ENCODE results near the gene THBS2. TPM values are rescaled to one million over a fixed set of nuclear protein-coding genes. Genes with fewer than 3 reads are reported as not detected.
"Not testable (repeated sequence)": the region's sequence is repeated elsewhere in the genome, so short reads cannot be mapped to it uniquely, and the experiment has no call there.

The THBS2 gene
- total RNA-seq, 2 donors from 2014 or later: not detected

DNA sequence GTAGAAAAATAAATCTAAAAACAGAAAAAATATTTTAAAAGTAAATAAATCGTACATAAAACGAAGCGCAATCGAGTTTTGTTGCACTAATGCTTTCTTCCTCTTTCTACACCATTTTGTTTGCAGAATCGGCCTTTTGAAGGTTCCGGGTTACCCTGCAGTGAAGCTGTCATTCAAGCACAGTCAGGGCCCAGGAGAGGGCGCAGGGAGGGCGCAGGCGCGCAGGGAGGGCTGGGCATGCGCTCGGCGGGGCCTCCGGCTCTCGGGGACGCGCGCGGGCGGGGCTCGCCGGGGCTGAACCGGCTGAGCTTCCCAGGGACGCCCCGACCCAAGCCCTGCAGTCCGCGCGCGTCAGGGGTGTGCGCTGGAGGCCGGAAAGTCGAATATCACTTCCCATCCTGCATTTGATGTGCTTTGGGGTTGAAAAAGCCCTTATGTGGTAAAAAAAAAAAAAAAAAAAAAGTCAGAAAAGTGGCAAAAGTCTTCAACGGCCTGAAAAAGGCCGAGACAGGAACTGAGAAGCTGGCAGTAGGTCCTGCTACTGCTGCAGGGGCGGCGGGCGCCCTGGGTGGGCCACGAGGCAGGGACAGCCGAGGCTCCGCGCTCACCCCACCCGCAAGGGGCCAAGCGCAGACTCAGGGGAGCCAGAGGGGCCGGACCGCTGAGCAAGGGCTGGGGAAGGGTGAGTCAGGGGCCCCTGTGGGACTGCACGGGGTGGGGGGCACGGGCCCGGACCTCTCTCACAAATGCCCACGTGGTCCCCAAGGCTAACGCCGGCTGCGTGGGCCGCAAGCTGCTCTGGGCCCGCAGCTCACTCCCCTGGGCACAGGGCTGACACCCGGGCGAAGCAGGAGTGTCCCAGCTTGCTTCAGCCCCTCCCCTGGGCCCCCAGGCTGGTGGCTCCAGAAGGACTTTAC is 40.5 kb downstream of the THBS2 start:
- ATAC-seq: peak; percentile 99 to 100
- DNase-seq (ENCODE audit: low spot score in 2 of 2): peak; percentile 90 to 92
- Mint-ChIP-seq H3K9me3 (peaks cover 22 to 26% of the 10 kb centered on the region in 2 donors), H3K27ac (peak overlapping the region in 1 of 2 donors; percentile 78), H3K36me3 (peaks cover 15 to 22% of the 10 kb centered on the region in 2 donors)

DNA sequence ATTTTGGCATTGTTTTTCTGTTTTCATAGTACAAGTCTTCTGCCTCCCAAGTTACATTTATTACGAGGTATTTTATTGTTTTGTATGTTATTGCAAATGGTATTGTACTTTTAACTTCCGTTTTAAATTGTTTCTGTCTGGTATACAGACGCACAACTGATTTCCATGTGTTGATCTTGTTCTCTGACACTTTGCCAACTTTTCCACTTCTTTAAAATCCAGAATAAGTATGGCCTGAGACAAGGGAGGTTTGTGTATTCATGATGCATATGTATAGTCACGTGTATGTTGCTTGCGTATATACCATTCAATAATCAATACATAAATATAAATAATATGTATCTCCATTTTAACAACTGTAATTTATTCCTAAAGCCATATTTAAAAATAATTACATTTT is 41.2 kb downstream of the THBS2 start:
- Mint-ChIP-seq H3K27ac (no peak overlapping the region), H3K9me3 (peaks cover 23 to 31% of the 10 kb centered on the region in 2 donors), H3K36me3 (peaks cover 21 to 22% of the 10 kb centered on the region in 2 donors)
- DNase-seq (ENCODE audit: low spot score in 2 of 2) (no peak), ATAC-seq (no peak)

DNA sequence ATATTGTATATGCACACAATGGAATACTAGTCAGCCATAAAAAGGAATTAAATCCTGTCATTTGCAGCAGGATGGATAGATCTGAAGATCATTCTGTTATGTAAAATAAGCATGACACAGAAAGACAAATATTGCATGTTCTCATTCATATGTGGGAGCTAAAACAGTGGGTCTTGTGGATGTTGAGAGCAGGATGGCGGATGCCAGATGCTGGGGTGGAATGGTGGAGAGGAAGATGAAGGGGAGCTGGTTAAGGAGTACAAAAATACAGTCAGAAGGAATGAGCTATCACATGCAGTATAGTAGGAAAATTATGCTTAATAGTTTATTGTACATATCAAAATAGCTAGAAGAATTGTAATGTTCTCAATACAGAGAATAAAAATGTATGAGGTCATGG is 41.8 kb downstream of the THBS2 start:
- Mint-ChIP-seq H3K9me3 (peaks cover 23 to 33% of the 10 kb centered on the region in 2 donors), H3K36me3 (peaks cover 23 to 25% of the 10 kb centered on the region in 2 donors), H3K27ac (no peak overlapping the region)
- ATAC-seq (no peak), DNase-seq (ENCODE audit: low spot score in 2 of 2) (no peak)

DNA sequence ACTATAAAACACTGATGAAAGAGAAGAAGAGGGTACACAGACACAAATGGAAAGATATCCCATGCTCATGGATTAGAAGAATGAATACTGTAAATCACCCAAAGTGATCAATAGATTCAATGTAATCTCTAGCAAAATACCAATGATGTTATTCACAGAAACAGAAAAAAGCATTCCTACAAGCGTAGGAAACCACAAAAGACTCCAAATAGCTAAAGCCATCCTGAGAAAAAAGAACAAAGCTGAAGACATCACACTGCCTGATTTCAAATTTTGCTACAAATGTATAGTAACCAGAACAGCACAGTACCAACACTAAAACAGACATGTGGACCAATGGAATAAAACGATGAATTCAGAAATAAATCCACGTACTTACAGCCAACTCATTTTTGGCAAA is 43.0 kb downstream of the THBS2 start:
- Mint-ChIP-seq H3K36me3 (peaks cover 29 to 34% of the 10 kb centered on the region in 2 donors), H3K27ac (no peak overlapping the region), H3K9me3 (peaks cover 30 to 41% of the 10 kb centered on the region in 2 donors)
- no peak for ATAC-seq
- no peak for DNase-seq (ENCODE audit: low spot score in 2 of 2)

DNA sequence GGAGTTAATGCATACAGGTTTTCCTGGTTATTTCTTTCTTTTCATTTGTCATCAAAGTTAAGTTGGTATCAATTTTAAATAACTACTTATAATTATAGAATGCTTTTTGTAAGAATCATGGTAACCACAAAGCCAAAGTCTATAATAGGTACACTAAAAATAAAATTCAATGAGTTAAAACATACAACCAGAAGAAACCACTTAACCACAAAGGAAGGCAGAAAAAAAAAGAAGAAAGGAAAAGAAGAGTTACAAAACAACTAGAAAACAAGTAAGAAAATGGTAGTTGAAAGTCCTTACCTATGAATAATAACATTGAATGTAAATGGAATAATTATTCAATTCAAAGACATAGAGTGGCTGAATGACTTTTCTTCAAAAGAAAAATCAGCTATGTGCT is 45.6 kb downstream of the THBS2 start:
- Mint-ChIP-seq H3K36me3 (peaks cover 29 to 36% of the 10 kb centered on the region in 2 donors), H3K9me3 (peaks cover 30 to 41% of the 10 kb centered on the region in 2 donors), H3K27ac (peak overlapping the region in 1 of 2 donors; percentile 89)
- DNase-seq (ENCODE audit: low spot score in 2 of 2) (no peak), ATAC-seq (no peak)

DNA sequence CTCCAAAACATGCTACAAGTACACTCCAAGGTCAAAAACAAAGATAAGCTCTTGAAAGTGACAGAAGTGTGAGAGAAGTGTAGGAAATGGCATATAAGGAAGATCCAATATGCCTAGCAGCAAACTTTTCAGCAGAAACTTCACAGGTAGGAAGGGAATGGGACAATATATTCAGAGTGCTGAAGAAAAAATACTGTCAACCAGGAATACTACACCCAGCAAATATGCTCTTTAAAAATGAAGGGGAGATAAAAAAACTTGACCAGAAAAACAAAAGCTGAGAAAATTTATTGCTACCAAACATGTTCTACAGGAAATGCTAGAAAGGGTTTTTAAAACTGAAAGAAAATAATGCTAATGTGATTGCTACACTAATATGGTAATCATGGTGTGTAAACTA is 46.2 kb downstream of the THBS2 start:
- Mint-ChIP-seq H3K9me3 (peaks cover 30 to 41% of the 10 kb centered on the region in 2 donors), H3K36me3 (peaks cover 29 to 36% of the 10 kb centered on the region in 2 donors)
- ATAC-seq: no peak

DNA sequence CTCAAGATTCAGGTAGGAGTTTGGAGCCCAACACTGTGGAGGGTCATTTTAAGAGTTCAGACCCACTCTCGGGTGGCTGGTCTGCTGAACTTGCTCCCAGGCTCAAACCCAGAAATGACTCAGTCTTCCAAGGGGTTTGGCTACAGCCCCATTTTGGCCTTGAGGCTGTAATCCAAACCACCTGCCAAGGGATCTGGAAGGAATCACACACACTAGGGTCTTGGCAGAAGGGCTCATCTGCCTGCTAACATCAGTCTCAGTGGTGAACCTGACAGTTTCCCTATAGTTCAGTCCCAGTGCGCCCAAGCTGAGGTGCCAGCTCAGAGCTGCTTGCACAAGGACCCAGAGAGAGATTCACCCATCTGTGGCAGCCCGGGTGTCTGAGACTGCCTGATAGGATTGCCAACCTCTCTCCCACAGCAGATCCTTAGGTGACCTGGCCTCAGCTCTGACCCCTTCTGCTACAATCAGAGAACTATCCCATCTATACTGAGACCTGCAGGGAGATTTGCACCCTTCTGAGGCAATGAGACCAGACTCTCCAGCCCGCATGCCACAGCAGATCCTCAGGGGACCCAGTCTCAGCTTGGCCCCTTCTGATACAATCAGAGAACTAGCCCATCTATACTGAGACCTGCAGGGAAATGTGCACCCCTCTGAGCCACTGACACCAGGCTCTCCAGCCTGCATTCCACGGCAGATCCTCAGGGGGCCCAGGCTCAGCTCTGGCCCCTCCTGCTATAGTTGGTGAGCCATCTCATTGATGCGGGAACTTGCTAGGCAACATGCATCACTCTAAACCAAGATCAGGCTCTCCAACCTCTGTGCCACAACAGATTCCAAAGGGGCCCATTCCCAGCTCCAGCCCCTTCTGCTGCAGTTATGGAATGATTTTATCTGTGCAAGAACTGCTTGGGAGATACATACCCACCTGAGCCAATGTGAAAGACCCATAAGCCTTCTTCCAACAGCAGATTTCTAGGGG is 48.2 kb downstream of the THBS2 start:
- no peak for DNase-seq (ENCODE audit: low spot score in 2 of 2)
- no peak for ATAC-seq
- Mint-ChIP-seq H3K27ac (no peak overlapping the region), H3K36me3 (peaks cover 15 to 26% of the 10 kb centered on the region in 2 donors), H3K9me3 (peaks cover 16 to 25% of the 10 kb centered on the region in 2 donors)

More for the DNA sequence above, 46.2 kb downstream of the THBS2 start:
- no peak for DNase-seq (ENCODE audit: low spot score in 2 of 2)
- no peak overlapping the region for H3K27ac Mint-ChIP-seq

DNA sequence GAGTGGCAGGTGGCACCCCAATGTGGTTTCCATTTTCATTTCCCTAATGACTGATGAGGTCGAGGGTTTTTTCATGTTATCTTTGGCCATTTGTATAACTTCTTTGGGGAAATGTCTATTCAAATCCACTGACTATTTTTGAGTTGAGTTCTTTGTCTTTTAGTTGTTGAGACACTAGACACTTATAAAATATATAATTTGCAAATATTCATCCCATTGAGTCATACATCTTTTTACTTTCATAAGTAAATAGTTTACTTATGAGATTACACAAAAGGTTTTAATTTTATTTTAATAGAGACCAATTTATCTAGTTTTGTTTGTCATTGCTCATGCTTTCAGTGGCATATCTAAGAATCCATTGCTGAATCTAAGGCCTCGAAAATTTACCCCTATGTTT is 49.5 kb downstream of the THBS2 start:
- Mint-ChIP-seq H3K36me3 (peaks cover 13 to 26% of the 10 kb centered on the region in 2 donors), H3K9me3 (peaks cover 15 to 22% of the 10 kb centered on the region in 2 donors), H3K27ac (no peak overlapping the region)
- DNase-seq (ENCODE audit: low spot score in 2 of 2) (no peak), ATAC-seq (no peak)

DNA sequence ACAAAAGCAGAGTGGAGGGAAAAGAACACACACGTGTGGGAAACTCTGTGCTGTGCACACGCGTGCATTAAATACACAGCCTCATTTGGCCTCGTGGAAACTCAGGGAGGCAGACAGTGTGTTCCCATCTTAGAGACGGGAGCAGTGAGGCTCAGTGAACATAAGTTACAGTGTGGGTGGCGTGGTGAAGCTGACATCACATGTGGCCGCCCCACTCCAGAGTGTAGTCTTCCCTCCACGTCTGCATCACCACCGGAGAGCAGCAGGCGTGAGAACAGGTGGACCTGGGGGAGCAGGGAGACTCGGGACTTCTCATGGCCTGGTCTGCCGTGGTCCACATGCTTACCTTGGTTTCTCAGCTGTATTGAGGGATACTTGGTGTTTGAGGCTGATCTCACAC is 51.7 kb downstream of the THBS2 start:
- Mint-ChIP-seq H3K27ac (no peak overlapping the region), H3K36me3 (peaks cover 6 to 12% of the 10 kb centered on the region in 2 donors), H3K9me3 (peaks cover 7 to 8% of the 10 kb centered on the region in 2 donors)
- DNase-seq (ENCODE audit: low spot score in 2 of 2) (no peak), ATAC-seq (no peak)

DNA sequence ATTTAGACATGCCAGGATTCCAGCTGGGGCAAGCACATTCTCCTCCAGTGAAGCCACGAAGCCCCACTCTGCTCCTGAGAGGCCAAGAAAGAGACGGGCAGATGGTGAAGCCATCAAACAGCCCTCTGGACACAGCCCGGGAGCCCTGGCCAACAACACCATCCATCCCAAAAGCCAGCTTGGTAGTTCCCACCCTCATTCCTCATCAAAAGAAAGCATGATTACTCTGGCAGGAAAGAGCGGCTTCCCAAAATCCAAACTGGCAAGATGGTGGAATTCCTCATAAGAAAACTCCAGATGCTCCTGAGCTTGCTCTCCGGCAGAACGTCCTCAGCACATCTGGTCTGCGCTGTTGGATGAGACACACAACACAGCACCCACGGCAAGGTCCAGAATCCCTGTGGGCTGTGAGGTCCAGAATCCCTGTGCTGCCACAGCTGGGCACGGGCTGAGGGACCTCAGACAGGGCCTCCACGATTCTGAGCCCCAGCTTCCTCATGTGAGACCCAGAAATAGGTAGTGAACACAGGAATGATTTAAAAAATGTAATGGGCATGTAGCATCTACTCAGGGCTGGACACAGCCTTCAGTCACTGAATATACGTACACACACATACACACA is 52.6 kb downstream of the THBS2 start:
- ATAC-seq (no peak), DNase-seq (ENCODE audit: low spot score in 2 of 2) (no peak)
- H3K36me3 Mint-ChIP-seq: peaks cover 0 to 5% of the 10 kb centered on the region in 2 donors
- no peaks in the 10 kb centered on the region for H3K9me3 Mint-ChIP-seq
- no peak overlapping the region for H3K27ac Mint-ChIP-seq

DNA sequence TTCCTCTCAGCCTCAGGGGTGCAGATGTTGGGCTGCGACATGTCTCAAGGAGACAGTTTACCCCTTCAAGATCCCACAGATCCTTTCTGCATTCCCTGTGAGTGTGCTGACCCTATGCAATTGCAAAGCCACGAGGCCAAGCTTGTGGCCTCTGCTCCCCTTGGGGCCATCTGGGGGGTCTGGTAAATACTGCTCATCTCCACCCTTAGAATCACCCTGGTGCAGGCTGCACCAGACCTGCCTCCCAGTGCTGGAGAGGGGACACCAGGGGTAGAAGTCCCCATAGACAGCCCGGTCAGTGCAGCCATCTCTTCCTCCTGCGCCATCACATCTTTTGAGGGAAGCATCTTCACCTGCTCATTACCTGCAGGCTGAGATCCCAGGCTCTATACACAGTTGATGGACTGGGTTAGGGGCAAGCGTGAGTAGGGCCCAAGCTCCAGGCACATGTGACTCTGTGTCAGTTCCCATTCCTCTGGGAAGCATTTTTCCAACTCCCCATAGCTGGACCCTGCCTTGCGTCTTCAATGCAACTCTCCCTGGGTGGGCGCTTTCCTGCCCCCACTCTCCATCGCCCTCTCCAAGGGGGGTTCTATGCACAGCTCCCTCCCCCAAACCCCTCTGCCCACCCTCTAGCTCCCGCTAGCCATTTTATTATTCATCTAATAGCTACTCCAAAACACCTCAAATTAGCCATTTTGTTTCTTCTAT is 53.9 kb downstream of the THBS2 start:
- no peak for DNase-seq (ENCODE audit: low spot score in 2 of 2)
- Mint-ChIP-seq H3K27ac (no peak overlapping the region), H3K9me3 (no peaks in the 10 kb centered on the region), H3K36me3 (no peaks in the 10 kb centered on the region)
- ATAC-seq: no peak

DNA sequence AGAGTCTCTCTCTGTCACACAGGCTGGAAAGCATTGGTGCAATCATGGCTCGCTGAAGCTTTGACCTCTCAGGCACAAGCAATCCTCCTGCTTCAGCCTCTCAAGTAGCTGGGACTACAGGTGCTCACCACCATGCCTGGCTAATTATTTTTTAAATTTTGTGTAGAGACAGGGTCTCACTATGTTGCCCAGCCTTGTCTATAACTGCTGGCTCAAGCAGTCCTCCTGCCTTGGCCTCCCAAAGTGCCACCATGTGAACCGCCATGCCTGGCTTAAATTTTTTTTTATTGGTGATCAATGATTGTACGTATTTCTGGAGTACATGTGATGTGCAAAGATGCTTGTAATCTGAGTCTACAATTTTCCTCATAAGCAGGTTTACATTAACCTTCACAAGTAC is 54.8 kb downstream of the THBS2 start:
- H3K36me3 Mint-ChIP-seq: no peaks in the 10 kb centered on the region
- ATAC-seq: no peak

DNA sequence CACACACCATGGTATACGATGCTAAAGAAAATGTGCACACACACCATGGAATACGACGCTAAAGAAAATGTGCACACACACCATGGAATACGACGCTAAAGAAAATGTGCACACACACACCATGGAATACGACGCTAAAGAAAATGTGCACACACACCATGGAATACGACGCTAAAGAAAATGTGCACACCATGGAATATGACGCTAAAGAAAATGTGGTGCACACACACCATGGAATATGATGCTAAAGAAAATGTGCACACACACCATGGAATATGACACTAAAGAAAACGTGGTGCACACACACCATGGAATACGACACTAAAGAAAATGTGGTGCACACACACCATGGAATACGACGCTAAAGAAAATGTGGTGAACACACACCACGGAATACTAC is 55.7 kb downstream of the THBS2 start:
- not testable (repeated sequence) for DNase-seq (ENCODE audit: low spot score in 2 of 2); ATAC-seq; H3K27ac Mint-ChIP-seq; H3K9me3 Mint-ChIP-seq; H3K36me3 Mint-ChIP-seq

More for the DNA sequence above, 54.8 kb downstream of the THBS2 start:
- no peaks in the 10 kb centered on the region for H3K9me3 Mint-ChIP-seq
- H3K27ac Mint-ChIP-seq: no peak overlapping the region
- DNase-seq (ENCODE audit: low spot score in 2 of 2): no peak

DNA sequence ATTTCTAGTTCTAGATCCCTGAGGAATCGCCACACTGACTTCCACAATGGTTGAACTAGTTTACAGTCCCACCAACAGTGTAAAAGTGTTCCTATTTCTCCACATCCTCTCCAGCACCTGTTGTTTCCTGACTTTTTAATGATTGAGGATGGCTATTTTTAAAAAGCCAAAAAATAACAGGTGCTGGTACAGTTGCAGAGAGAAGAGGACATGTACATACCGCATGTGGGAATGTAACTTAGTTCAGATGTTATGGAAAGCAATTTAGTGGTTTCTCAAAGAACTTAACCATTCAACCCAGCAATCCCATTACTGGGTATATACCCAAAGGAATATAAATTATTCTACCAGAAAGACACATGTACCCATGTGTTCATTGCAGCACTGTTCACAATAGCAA is 57.4 kb downstream of the THBS2 start:
- not testable (repeated sequence) for DNase-seq (ENCODE audit: low spot score in 2 of 2); H3K9me3 Mint-ChIP-seq; H3K27ac Mint-ChIP-seq; ATAC-seq; H3K36me3 Mint-ChIP-seq

DNA sequence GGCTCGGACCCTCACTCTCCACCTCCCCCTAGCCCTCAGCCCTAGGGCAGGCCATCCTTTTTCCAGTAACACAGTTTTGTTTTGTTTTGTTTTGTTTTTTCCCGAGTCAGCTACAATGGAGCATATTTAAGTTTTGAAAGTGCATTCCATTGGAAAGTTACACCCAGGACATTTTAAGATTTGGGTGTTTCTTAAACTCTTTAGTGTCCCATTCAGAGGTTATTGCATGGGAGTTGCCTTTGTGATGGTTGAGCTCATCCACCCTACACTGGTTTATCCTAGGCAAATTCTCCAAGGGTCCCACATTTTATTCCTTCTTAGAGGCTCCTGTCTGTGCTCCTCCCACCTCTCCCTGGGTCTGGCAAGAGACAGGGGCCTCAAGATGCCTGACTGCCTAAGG is 58.9 kb downstream of the THBS2 start:
- DNase-seq (ENCODE audit: low spot score in 2 of 2) (no peak), ATAC-seq (no peak)
- Mint-ChIP-seq H3K36me3 (no peaks in the 10 kb centered on the region), H3K27ac (no peak overlapping the region), H3K9me3 (peaks cover 0 to 4% of the 10 kb centered on the region in 2 donors)

DNA sequence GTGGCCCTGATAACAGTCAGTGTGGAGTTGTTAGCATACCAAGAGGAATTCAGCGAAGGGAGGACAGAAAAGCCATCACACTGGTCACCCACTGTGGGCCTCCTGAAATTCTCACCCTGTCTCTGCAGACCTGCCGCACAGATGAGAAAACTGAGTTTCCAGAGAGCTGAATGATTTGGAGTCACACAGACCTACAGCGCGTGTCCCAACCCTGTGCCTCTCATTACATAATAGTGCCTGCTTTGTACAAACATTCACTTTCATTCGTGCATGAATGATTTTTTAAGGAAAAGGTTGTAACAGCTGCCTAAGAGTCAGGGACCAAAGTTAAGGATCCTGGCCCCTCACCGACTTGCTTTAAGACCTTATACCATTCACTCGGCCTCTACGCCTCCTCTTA is 62.7 kb downstream of the THBS2 start:
- peaks cover 0 to 4% of the 10 kb centered on the region in 2 donors for H3K9me3 Mint-ChIP-seq
- H3K27ac Mint-ChIP-seq: no peak overlapping the region
- ATAC-seq (no peak), DNase-seq (ENCODE audit: low spot score in 2 of 2) (no peak)
- H3K36me3 Mint-ChIP-seq: no peaks in the 10 kb centered on the region

Data from activated naive CD4-positive, alpha-beta T cell treated with anti-CD3 and anti-CD28 coated beads, Interleukin-2, amount 50 U/mL, for 72 hours (primary cell).